ENCODE measurements around the gene MTMR10. TPM values are rescaled to one million over a fixed set of nuclear protein-coding genes. Genes with fewer than 3 reads are reported as not detected.

MTMR10 gene
- polyA plus RNA-seq, 1 donor from 2014 or later, result 2.3 TPM

- Histone ChIP-seq H3K79me2 (replicated peaks; ENCODE audit: insufficient read depth, low read length) (no peaks in the 10 kb centered on the region), H3K9me2 (ENCODE audit: insufficient read depth, low read length) (no peaks in the 10 kb centered on the region), H3K27ac (ENCODE audit: low read length) (peak overlapping the region; percentile 64), H3F3A (ENCODE audit: insufficient read depth, low read length, poor library complexity, severe bottlenecking) (no peaks in the 10 kb centered on the region), H4K20me1 (ENCODE audit: insufficient read depth) (no peaks in the 10 kb centered on the region), H3K27me3 (ENCODE audit: insufficient read depth, low read depth, low read length) (no peaks in the 10 kb centered on the region), H3K36me3 (ENCODE audit: insufficient read depth, low read length) (no peaks in the 10 kb centered on the region), H3K9me3 (ENCODE audit: low read length) (no peaks in the 10 kb centered on the region), H3K4me3 (ENCODE audit: low read length) (no peak overlapping the region), H2AFZ (ENCODE audit: low read depth, low read length) (no peak overlapping the region), H3K9ac (ENCODE audit: low read length) (peak overlapping the region; percentile 14), H3K4me2 (ENCODE audit: low read length) (no peak overlapping the region)
- TF ChIP-seq MXI1 (conservative IDR thresholded peaks at IDR 0.05; ENCODE audit: poor library complexity, severe bottlenecking), result no peak
- no peak for TF ChIP-seq SMC3 (conservative IDR thresholded peaks at IDR 0.05; ENCODE audit: poor library complexity)
- TF ChIP-seq, protein P1, sequence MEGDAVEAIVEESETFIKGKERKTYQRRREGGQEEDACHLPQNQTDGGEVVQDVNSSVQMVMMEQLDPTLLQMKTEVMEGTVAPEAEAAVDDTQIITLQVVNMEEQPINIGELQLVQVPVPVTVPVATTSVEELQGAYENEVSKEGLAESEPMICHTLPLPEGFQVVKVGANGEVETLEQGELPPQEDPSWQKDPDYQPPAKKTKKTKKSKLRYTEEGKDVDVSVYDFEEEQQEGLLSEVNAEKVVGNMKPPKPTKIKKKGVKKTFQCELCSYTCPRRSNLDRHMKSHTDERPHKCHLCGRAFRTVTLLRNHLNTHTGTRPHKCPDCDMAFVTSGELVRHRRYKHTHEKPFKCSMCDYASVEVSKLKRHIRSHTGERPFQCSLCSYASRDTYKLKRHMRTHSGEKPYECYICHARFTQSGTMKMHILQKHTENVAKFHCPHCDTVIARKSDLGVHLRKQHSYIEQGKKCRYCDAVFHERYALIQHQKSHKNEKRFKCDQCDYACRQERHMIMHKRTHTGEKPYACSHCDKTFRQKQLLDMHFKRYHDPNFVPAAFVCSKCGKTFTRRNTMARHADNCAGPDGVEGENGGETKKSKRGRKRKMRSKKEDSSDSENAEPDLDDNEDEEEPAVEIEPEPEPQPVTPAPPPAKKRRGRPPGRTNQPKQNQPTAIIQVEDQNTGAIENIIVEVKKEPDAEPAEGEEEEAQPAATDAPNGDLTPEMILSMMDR (IDR thresholded peaks at IDR 0.05; ENCODE audit: poor library complexity, severe bottlenecking), result no peak
- TF ChIP-seq EP300 (conservative IDR thresholded peaks at IDR 0.05; ENCODE audit: poor library complexity, severe bottlenecking), result no peak
- no peak for TF ChIP-seq EZH2 (IDR thresholded peaks at IDR 0.05; ENCODE audit: borderline replicate concordance, insufficient read depth, low read length, poor library complexity, severe bottlenecking)
- no peak for TF ChIP-seq POLR2AphosphoS5 (IDR thresholded peaks at IDR 0.05)
- TF ChIP-seq, protein P2, sequence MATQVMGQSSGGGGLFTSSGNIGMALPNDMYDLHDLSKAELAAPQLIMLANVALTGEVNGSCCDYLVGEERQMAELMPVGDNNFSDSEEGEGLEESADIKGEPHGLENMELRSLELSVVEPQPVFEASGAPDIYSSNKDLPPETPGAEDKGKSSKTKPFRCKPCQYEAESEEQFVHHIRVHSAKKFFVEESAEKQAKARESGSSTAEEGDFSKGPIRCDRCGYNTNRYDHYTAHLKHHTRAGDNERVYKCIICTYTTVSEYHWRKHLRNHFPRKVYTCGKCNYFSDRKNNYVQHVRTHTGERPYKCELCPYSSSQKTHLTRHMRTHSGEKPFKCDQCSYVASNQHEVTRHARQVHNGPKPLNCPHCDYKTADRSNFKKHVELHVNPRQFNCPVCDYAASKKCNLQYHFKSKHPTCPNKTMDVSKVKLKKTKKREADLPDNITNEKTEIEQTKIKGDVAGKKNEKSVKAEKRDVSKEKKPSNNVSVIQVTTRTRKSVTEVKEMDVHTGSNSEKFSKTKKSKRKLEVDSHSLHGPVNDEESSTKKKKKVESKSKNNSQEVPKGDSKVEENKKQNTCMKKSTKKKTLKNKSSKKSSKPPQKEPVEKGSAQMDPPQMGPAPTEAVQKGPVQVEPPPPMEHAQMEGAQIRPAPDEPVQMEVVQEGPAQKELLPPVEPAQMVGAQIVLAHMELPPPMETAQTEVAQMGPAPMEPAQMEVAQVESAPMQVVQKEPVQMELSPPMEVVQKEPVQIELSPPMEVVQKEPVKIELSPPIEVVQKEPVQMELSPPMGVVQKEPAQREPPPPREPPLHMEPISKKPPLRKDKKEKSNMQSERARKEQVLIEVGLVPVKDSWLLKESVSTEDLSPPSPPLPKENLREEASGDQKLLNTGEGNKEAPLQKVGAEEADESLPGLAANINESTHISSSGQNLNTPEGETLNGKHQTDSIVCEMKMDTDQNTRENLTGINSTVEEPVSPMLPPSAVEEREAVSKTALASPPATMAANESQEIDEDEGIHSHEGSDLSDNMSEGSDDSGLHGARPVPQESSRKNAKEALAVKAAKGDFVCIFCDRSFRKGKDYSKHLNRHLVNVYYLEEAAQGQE (IDR thresholded peaks at IDR 0.05; ENCODE audit: borderline replicate concordance), result no peak
- TF ChIP-seq RAD21 (conservative IDR thresholded peaks at IDR 0.05), result no peak
- no peak for TF ChIP-seq TAF1 (IDR thresholded peaks at IDR 0.05; ENCODE audit: low read depth)
Observed at GRCh38 chr15:30895461-30896210, 95.8 kb downstream of the MTMR10 start.

- Histone ChIP-seq H3K27me3 (ENCODE audit: insufficient read depth, low read depth, low read length) (no peaks in the 10 kb centered on the region), H3K9ac (ENCODE audit: low read length) (no peak overlapping the region), H4K20me1 (ENCODE audit: insufficient read depth) (no peaks in the 10 kb centered on the region), H3K4me3 (ENCODE audit: low read length) (no peak overlapping the region), H3F3A (ENCODE audit: insufficient read depth, low read length, poor library complexity, severe bottlenecking) (no peaks in the 10 kb centered on the region), H2AFZ (ENCODE audit: low read depth, low read length) (no peak overlapping the region), H3K9me2 (ENCODE audit: insufficient read depth, low read length) (no peaks in the 10 kb centered on the region), H3K27ac (ENCODE audit: low read length) (no peak overlapping the region), H3K4me2 (ENCODE audit: low read length) (no peak overlapping the region), H3K9me3 (ENCODE audit: low read length) (no peaks in the 10 kb centered on the region), H3K36me3 (ENCODE audit: insufficient read depth, low read length) (no peaks in the 10 kb centered on the region), H3K79me2 (replicated peaks; ENCODE audit: insufficient read depth, low read length) (no peaks in the 10 kb centered on the region)
- TF ChIP-seq TAF1 (IDR thresholded peaks at IDR 0.05; ENCODE audit: low read depth), result no peak
- TF ChIP-seq MXI1 (conservative IDR thresholded peaks at IDR 0.05; ENCODE audit: poor library complexity, severe bottlenecking), result no peak
- no peak for TF ChIP-seq POLR2AphosphoS5 (IDR thresholded peaks at IDR 0.05)
- TF ChIP-seq, protein P2 (IDR thresholded peaks at IDR 0.05; ENCODE audit: borderline replicate concordance), result no peak
- TF ChIP-seq EP300 (conservative IDR thresholded peaks at IDR 0.05; ENCODE audit: poor library complexity, severe bottlenecking), result no peak
- TF ChIP-seq, protein P1 (IDR thresholded peaks at IDR 0.05; ENCODE audit: poor library complexity, severe bottlenecking), result no peak
- no peak for TF ChIP-seq EZH2 (IDR thresholded peaks at IDR 0.05; ENCODE audit: borderline replicate concordance, insufficient read depth, low read length, poor library complexity, severe bottlenecking)
Observed at GRCh38 chr15:30889196-30889595, 102.2 kb downstream of the MTMR10 start.

All from neural cell (in vitro differentiated cells).